ENCODE measurements around the gene CDX1. TPM values are rescaled to one million over a fixed set of nuclear protein-coding genes. Genes with fewer than 3 reads are reported as not detected.

The CDX1 gene
- total and polyA plus RNA-seq, 2 of the 8 experiments (the other 6 are each of a cell fraction or from before 2014, with no cell fraction given): not detected

GRCh38 chr5:150117945-150118560 lies 48.5 kb upstream of the CDX1 start:
- DNase-seq (ENCODE audit: low read depth in 1 of 2, low spot score in 2 of 2) (no peak), FAIRE-seq (no peak)

More at GRCh38 chr5:150117945-150118560, 48.5 kb upstream of the CDX1 start:
- WGBS, 2 experiments (ENCODE audit: extremely low coverage in 1 of 2, insufficient coverage in 1 of 2, insufficient read length in 1 of 2, insufficient replicate concordance in 2 of 2, low coverage in 1 of 2, low lambda C conversion rate in 2 of 2, missing lambda C conversion rate in 1 of 2): 84% methylated on average over 9 of the region's 9 CpGs; no CpG with 5 or more reads in 1 of the 2 experiments
- Histone ChIP-seq H3K27me3 (replicated peaks in 1 of 4; ENCODE audit: control insufficient read depth in 3 of 4, extremely low read depth in 1 of 4, insufficient read depth in 3 of 4, low read length in 3 of 4) (no peaks in the 10 kb centered on the region), H3K4me2 (ENCODE audit: insufficient read depth in 1 of 2, low read depth in 2 of 2, low read length in 2 of 2) (no peak overlapping the region), H3K56ac (replicated peaks; ENCODE audit: insufficient read length, low read depth, low read length) (no peak overlapping the region), H3K4me1 (replicated peaks in 1 of 4; ENCODE audit: control insufficient read depth in 3 of 4, insufficient read depth in 4 of 4, low read length in 3 of 4) (peaks cover 0 to 7% (median 4%) of the 10 kb centered on the region in 4 experiments; a peak in 4 of 7 replicates), H3K4ac (replicated peaks; ENCODE audit: insufficient read length, low read depth, low read length) (no peak overlapping the region), H4K20me1 (replicated peaks in 1 of 2; ENCODE audit: control insufficient read depth in 1 of 2, insufficient read depth in 2 of 2, low read length in 2 of 2) (peaks cover 0 to 3% of the 10 kb centered on the region in 2 experiments), H2BK12ac (ENCODE audit: low read depth, low read length) (no peak overlapping the region), H3K36me3 (ENCODE audit: control insufficient read depth in 2 of 4, insufficient read depth in 4 of 4, low read length in 3 of 4) (no peaks in the 10 kb centered on the region), H4K8ac (ENCODE audit: extremely low read depth, insufficient read depth, low read length) (0 out of 2 replicates have a peak overlapping the region, but pooled peaks have one; percentile 12), H3K4me3 (ENCODE audit: extremely low read depth in 1 of 4, insufficient read depth in 2 of 4, low read depth in 3 of 4, low read length in 4 of 4) (no peak overlapping the region), H3K18ac (ENCODE audit: extremely low read depth, low read length) (no peak overlapping the region), H3K23me2 (ENCODE audit: low read depth, low read length) (no peaks in the 10 kb centered on the region), H3K79me2 (ENCODE audit: control insufficient read depth in 1 of 2, insufficient read depth in 2 of 2, low read length in 2 of 2) (no peaks in the 10 kb centered on the region), H2BK5ac (ENCODE audit: low read depth, low read length) (no peak overlapping the region), H2AK5ac (ENCODE audit: low read depth, low read length) (no peak overlapping the region), H3K14ac (ENCODE audit: insufficient read length) (no peak overlapping the region), H3K23ac (ENCODE audit: insufficient read length) (no peak overlapping the region), H2AFZ (ENCODE audit: low read length) (no peak overlapping the region), H4K91ac (replicated peaks; ENCODE audit: insufficient read length, low read length) (no peak overlapping the region), H2BK20ac (ENCODE audit: low read length) (no peak overlapping the region), H3K9me3 (ENCODE audit: insufficient read depth in 2 of 2, low read depth in 1 of 2, low read length in 1 of 2) (no peaks in the 10 kb centered on the region), H4K5ac (ENCODE audit: insufficient read length, low read depth, low read length) (no peak overlapping the region), H2BK120ac (replicated peaks; ENCODE audit: low read depth, low read length) (no peak overlapping the region), H3K9ac (replicated peaks in 1 of 4; ENCODE audit: extremely low read depth in 1 of 4, low read depth in 3 of 4, low read length in 3 of 4) (no peak overlapping the region), H3K79me1 (ENCODE audit: low read depth, low read length) (no peaks in the 10 kb centered on the region), H3K27ac (ENCODE audit: low read depth, low read length) (no peak overlapping the region), H2BK15ac (ENCODE audit: low read length) (no peak overlapping the region)
- ChIA-PET CTCF (ENCODE audit: partially characterized antibody) (interaction anchor here (0.6 to 16.9 kb wide), 15 partner anchors 8 to 434 kb away, joined by 3 to 188 read pairs (median 4); no protein-coding TSS in a partner anchor), POLR2A (ENCODE audit: partially characterized antibody) (interaction anchor here (0.7 to 1.3 kb wide), 2 partner anchors 185 to 801 kb away, joined by 3 to 4 read pairs; no protein-coding TSS in a partner anchor)
- TF ChIP-seq SIN3A (conservative IDR thresholded peaks at IDR 0.05 in 1 of 2, IDR thresholded peaks at IDR 0.05 in 1 of 2; ENCODE audit: low read depth in 1 of 2, low read length in 2 of 2): no peak
- no peak for TF ChIP-seq BACH1 (IDR thresholded peaks at IDR 0.05; ENCODE audit: low read length)
- no peak for TF ChIP-seq FOSL1 (IDR thresholded peaks at IDR 0.05; ENCODE audit: insufficient read depth, low read depth, low read length)
- TF ChIP-seq SRF (IDR thresholded peaks at IDR 0.05; ENCODE audit: low read depth, low read length): no peak

Measured in H1 (cell line).